ENCODE measurements around the gene DOCK11.

- TF ChIP-seq BHLHE40 (IDR thresholded peaks at IDR 0.05; ENCODE audit: borderline replicate concordance) (no peak), NFRKB (IDR thresholded peaks at IDR 0.05) (no peak)
These were observed 83.8 kb downstream of the DOCK11 start for GRCh38 chrX:118579417-118579816.

Data from HEK293T (cell line).